ENCODE data around the gene RPS3. TPM values are rescaled to one million over a fixed set of nuclear protein-coding genes. Genes with fewer than 3 reads are reported as not detected.
A peak's percentile ranks its signal among the peaks of the same experiment; 100 is the strongest.

The RPS3 gene
- 511 TPM for total RNA-seq

GRCh38 chr11:75399344-75400145 is at the start of gene RPS3:
RPS3 (plus strand) TSS chr11:75399518; CDS start chr11:75399548, 30 bp downstream.
- H3K4me1 ChIP-seq, result peaks cover 0 to 6% of the 10 kb centered on the region in 2 donors
- H3K36me3 ChIP-seq, result peaks cover 30 to 36% of the 10 kb centered on the region in 2 donors
- no peaks in the 10 kb centered on the region for H3K9me3 ChIP-seq
- TF ChIP-seq CTCF (IDR thresholded peaks at IDR 0.05), result no peak
- peak within 1 kb of the TSS; percentile 70 to 78 for H3K4me3 ChIP-seq
- intact Hi-C loops (cut with DNase I), result loop anchor here (2.0 to 5.0 kb wide), 2 partner anchors 33 to 125 kb away; partner anchors contain the start of genes GDPD5 and KLHL35
- peak within 1 kb of the TSS; percentile 91 to 98 for H3K27ac ChIP-seq
- H3K27me3 ChIP-seq, result no peaks in the 10 kb centered on the region
- peak; percentile 70 to 95 for DNase-seq (ENCODE audit: low spot score in 2 of 2)

GRCh38 chr11:75349521-75350116 is 49.7 kb upstream of the RPS3 start:
- intact Hi-C loops (cut with DNase I), result no loop called here
- Histone ChIP-seq H3K36me3 (no peaks in the 10 kb centered on the region), H3K4me3 (peak overlapping the region in 1 of 2 donors; percentile 92), H3K9me3 (no peaks in the 10 kb centered on the region), H3K4me1 (peaks cover 0 to 16% of the 10 kb centered on the region in 2 donors), H3K27ac (peak overlapping the region; percentile 61 to 78), H3K27me3 (no peaks in the 10 kb centered on the region)
- no peak for DNase-seq (ENCODE audit: low spot score in 2 of 2)
- no peak for TF ChIP-seq CTCF (IDR thresholded peaks at IDR 0.05)

- intact Hi-C loops (cut with DNase I), result no loop called here
- H3K4me3 ChIP-seq, result peak overlapping the region; percentile 65 to 92
- peak overlapping the region; percentile 73 to 78 for H3K27ac ChIP-seq
- H3K9me3 ChIP-seq, result no peaks in the 10 kb centered on the region
- no peak for DNase-seq (ENCODE audit: low spot score in 2 of 2)
- H3K4me1 ChIP-seq, result peaks cover 0 to 16% of the 10 kb centered on the region in 2 donors
- H3K27me3 ChIP-seq, result no peaks in the 10 kb centered on the region
- no peaks in the 10 kb centered on the region for H3K36me3 ChIP-seq
- TF ChIP-seq CTCF (IDR thresholded peaks at IDR 0.05), result no peak
These were observed 49.1 kb upstream of the RPS3 start for GRCh38 chr11:75350122-75350742.

- H3K4me1 ChIP-seq, result peaks cover 0 to 16% of the 10 kb centered on the region in 2 donors
These were observed 48.4 kb upstream of the RPS3 start for GRCh38 chr11:75350743-75351540.

More at GRCh38 chr11:75350743-75351540, 48.4 kb upstream of the RPS3 start:
- Histone ChIP-seq H3K27ac (peak overlapping the region; percentile 73 to 78), H3K9me3 (no peaks in the 10 kb centered on the region), H3K4me3 (peak overlapping the region; percentile 65 to 92), H3K27me3 (no peaks in the 10 kb centered on the region), H3K36me3 (no peaks in the 10 kb centered on the region)
- TF ChIP-seq CTCF (IDR thresholded peaks at IDR 0.05), result no peak
- intact Hi-C loops (cut with DNase I), result no loop called here
- peak; percentile 38 to 72 for DNase-seq (ENCODE audit: low spot score in 2 of 2)

All from ascending aorta (tissue), 2 donors.